K562 (cell line): Measurements from ENCODE around the gene TUBG2. TPM values are rescaled to one million over a fixed set of nuclear protein-coding genes. Genes with fewer than 3 reads are reported as not detected.

ENCODE experiments used
- ARNT ChIP-seq, 2 experiments: fragments of 450-650 bp; IDR thresholded peaks; 2 replicates each; pipeline ENCODE4 v1.6.1; 2016; ENCODE audit warnings: mild to moderate bottlenecking in 1 of 2
- ATF4 ChIP-seq: fragments of 450-650 bp; formaldehyde crosslinking; IDR thresholded peaks from 2 replicates; pipeline ENCODE4 v1.4.0; 2022; ENCODE audit warnings: mild to moderate bottlenecking, moderate library complexity
- CBFA2T3 ChIP-seq: fragments of 450-650 bp; IDR thresholded peaks from 2 replicates; pipeline ENCODE4 v1.6.1; 2017
- CHD1 ChIP-seq: fragments of 200-600 bp; sonication (generic); IDR thresholded peaks from one replicate; pipeline ENCODE4 v1.6.1; 2012; ENCODE audit warnings: mild to moderate bottlenecking, moderate library complexity, low read length, inconsistent platforms
- CHD2 ChIP-seq: IDR thresholded peaks from 2 replicates; pipeline ENCODE4 v1.6.1; 2011; ENCODE audit warnings: low read depth, low read length
- DEAF1 ChIP-seq: fragments of 450-650 bp; formaldehyde crosslinking; IDR thresholded peaks from 2 replicates; pipeline ENCODE4 v1.4.0; 2020; ENCODE audit warnings: mild to moderate bottlenecking, moderate library complexity
- GATA2 ChIP-seq: sonication (generic); formaldehyde crosslinking; IDR thresholded peaks from 2 replicates; pipeline ENCODE4 v1.4.0; 2020; ENCODE audit warnings: mild to moderate bottlenecking, missing genetic modification reagents
- HBP1 ChIP-seq: fragments of 450-650 bp; formaldehyde crosslinking; IDR thresholded peaks from 2 replicates; pipeline ENCODE4 v1.4.0; 2022; ENCODE audit warnings: missing genetic modification characterization
- HNRNPK ChIP-seq: fragments of 200-400 bp; formaldehyde crosslinking; IDR thresholded peaks from one replicate; pipeline ENCODE4 v1.6.1; 2018; ENCODE audit warnings: mild to moderate bottlenecking, low read depth, low read length; ENCODE audit not compliant: poor library complexity, severe bottlenecking
- KLF6 ChIP-seq: fragments of 250-450 bp; sonication (Bioruptor Pico); IDR thresholded peaks from 2 replicates; pipeline ENCODE4 v1.4.0; 2020; ENCODE audit warnings: mild to moderate bottlenecking, moderate library complexity, borderline replicate concordance
- NCOA4 ChIP-seq: fragments of 450-650 bp; IDR thresholded peaks from 2 replicates; pipeline ENCODE4 v1.6.1; 2018; ENCODE audit warnings: mild to moderate bottlenecking; ENCODE audit not compliant: partially characterized antibody
- NFE2 ChIP-seq: IDR thresholded peaks from 2 replicates; pipeline ENCODE4 v1.6.1; 2014; ENCODE audit warnings: antibody characterized with exemption, low read depth
- PHF8 ChIP-seq: fragments of 200-600 bp; sonication (generic); IDR thresholded peaks from 2 replicates; pipeline ENCODE4 v1.6.1; 2012; ENCODE audit warnings: mixed run types, mild to moderate bottlenecking, inconsistent platforms, low read length, moderate library complexity, borderline replicate concordance
- SP1 ChIP-seq: sonication (generic); formaldehyde crosslinking; IDR thresholded peaks from 2 replicates; pipeline ENCODE4 v1.8.1; 2022; ENCODE audit warnings: mild to moderate bottlenecking, missing genetic modification reagents
- ZNF436 ChIP-seq: fragments of 250-450, 450-650 bp; sonication (Bioruptor Pico); formaldehyde crosslinking; IDR thresholded peaks from 2 replicates; pipeline ENCODE4 v1.7.0; 2020; ENCODE audit warnings: mild to moderate bottlenecking
- ZNF609 ChIP-seq: sonication (generic); formaldehyde crosslinking; IDR thresholded peaks from 2 replicates; pipeline ENCODE4 v1.8.1; 2023; ENCODE audit warnings: missing genetic modification reagents, mild to moderate bottlenecking, borderline replicate concordance
- ZNF655 ChIP-seq: fragments of 250-450 bp; sonication (Bioruptor Pico); IDR thresholded peaks from 2 replicates; pipeline ENCODE4 v1.5.0; 2021
- polyA plus RNA-seq, 8 experiments: library from polyadenylated mRNA; depleted of rRNA in 4 of 8; stranded (reverse) in 5 of 8; unstranded in 3 of 8; fragments of >200 nt; fragmentation: Nextera tagmentation in 2 of 8; fragmentation: Illumina TruSeq in 1 of 8; extraction: Ambion mirVana in 2 of 8; extraction: Trizol in 1 of 8; gene quantifications; 2 replicates each; pipeline versions ENCODE4 v1.2.1 to v1.2.3, GENCODE V29; 2011 to 2014; ENCODE audit warnings: inconsistent platforms in 1 of 8, missing spikeins in 1 of 8
- total RNA-seq, 7 experiments: library from RNA; depleted of rRNA in 6 of 7; stranded (reverse); fragments of >200 nt in 6 of 7; fragmentation: Illumina TruSeq in 2 of 7; extraction: Trizol in 2 of 7; gene quantifications; 2 replicates each; pipeline versions ENCODE4 v1.2.1 to v1.2.3, GENCODE V29; 2011 to 2021; ENCODE audit warnings: low replicate concordance in 1 of 7

The TUBG2 gene
- total and polyA plus RNA-seq, 9 of the 15 experiments (the other 6 are each of a cell fraction or from before 2014, with no cell fraction given), result 0.09 to 0.80 (median 0.24) TPM; not detected in 2

GRCh38 chr17:42698736-42699414 is 39.8 kb downstream of the TUBG2 start (continued):
- TF ChIP-seq ZNF609 (CRISPR knock-in tag) (peak; percentile 96; the same call in 1 of the 2 replicates), DEAF1 (peak; percentile 49; the same call in 1 of the 2 replicates), ZNF436 (CRISPR knock-in tag) (no peak), KLF6 (CRISPR knock-in tag) (0 out of 2 replicates have a peak, but pooled peaks have one; percentile 27), ZNF655 (CRISPR knock-in tag) (no peak), CHD2 (peak; percentile 59; the same call in 1 of the 2 replicates), ATF4 (CRISPR knock-in tag) (peak; percentile 40; the same call in 1 of the 2 replicates), NFE2 (peak; percentile 57; the same call in 1 of the 2 replicates), PHF8 (no peak), HBP1 (CRISPR knock-in tag) (peak; percentile 97), SP1 (peak; percentile 81), HNRNPK (no peak), NCOA4 (peak; percentile 76), CHD1 (no peak), ARNT (IDR thresholded peaks at IDR 0.05) (peak; percentile 98 to 99), CBFA2T3 (peak; percentile 100), GATA2 (CRISPR knock-in tag) (peak; percentile 100)
